ENCODE measurements around the gene TEAD1. TPM values are rescaled to one million over a fixed set of nuclear protein-coding genes. Genes with fewer than 3 reads are reported as not detected.

TEAD1 gene
- total RNA-seq, 1 experiment from 2014 or later, result 102 TPM

- ChIA-PET POLR2A (interaction anchor here (0.5 kb wide), 1 partner anchor 204 kb away, joined by 5 read pairs; no protein-coding TSS in a partner anchor), CTCF (no interaction called here)
- Histone ChIP-seq H3K4me1 (ENCODE audit: control insufficient read depth, insufficient read depth, low read length) (no peaks in the 10 kb centered on the region), H3K4me3 (ENCODE audit: low read depth in 2 of 2, low read length in 2 of 2) (no peak overlapping the region), H3K9me3 (ENCODE audit: control insufficient read depth, insufficient read depth, low read depth, low read length) (no peaks in the 10 kb centered on the region), H3K36me3 (ENCODE audit: control insufficient read depth, insufficient read depth, low read length) (no peaks in the 10 kb centered on the region), H3K27me3 (ENCODE audit: control insufficient read depth, insufficient read depth, low read length) (no peaks in the 10 kb centered on the region), H3K27ac (ENCODE audit: low read length) (no peak overlapping the region)
- intact Hi-C loops (cut with micrococcal nuclease; ENCODE audit: unreplicated experiment), result no loop called here
- ATAC-seq (no peak), DNase-seq (ENCODE audit: low read depth, low spot score) (no peak)
- no TSS peak for BruUV-seq (replicated peaks)
- TF ChIP-seq, protein P1, sequence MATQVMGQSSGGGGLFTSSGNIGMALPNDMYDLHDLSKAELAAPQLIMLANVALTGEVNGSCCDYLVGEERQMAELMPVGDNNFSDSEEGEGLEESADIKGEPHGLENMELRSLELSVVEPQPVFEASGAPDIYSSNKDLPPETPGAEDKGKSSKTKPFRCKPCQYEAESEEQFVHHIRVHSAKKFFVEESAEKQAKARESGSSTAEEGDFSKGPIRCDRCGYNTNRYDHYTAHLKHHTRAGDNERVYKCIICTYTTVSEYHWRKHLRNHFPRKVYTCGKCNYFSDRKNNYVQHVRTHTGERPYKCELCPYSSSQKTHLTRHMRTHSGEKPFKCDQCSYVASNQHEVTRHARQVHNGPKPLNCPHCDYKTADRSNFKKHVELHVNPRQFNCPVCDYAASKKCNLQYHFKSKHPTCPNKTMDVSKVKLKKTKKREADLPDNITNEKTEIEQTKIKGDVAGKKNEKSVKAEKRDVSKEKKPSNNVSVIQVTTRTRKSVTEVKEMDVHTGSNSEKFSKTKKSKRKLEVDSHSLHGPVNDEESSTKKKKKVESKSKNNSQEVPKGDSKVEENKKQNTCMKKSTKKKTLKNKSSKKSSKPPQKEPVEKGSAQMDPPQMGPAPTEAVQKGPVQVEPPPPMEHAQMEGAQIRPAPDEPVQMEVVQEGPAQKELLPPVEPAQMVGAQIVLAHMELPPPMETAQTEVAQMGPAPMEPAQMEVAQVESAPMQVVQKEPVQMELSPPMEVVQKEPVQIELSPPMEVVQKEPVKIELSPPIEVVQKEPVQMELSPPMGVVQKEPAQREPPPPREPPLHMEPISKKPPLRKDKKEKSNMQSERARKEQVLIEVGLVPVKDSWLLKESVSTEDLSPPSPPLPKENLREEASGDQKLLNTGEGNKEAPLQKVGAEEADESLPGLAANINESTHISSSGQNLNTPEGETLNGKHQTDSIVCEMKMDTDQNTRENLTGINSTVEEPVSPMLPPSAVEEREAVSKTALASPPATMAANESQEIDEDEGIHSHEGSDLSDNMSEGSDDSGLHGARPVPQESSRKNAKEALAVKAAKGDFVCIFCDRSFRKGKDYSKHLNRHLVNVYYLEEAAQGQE (IDR thresholded peaks at IDR 0.05; ENCODE audit: insufficient read depth in 1 of 2, low read depth in 2 of 2, low read length in 1 of 2), result no peak
- TF ChIP-seq CTCF (IDR thresholded peaks at IDR 0.05) (no peak), POLR2AphosphoS5 (IDR thresholded peaks at IDR 0.05; ENCODE audit: low read depth, low read length) (no peak), TCF7L2 (IDR thresholded peaks at IDR 0.05; ENCODE audit: low read depth, low read length) (no peak), SIN3A (IDR thresholded peaks at IDR 0.05; ENCODE audit: borderline replicate concordance, insufficient read depth, low read depth, low read length) (no peak)
- in situ Hi-C loops (cut with HindIII; ENCODE audit: low pct_unique_long_range_greater_than_20kb, low sequenced_read_pairs), result no loop called here
These were observed 248.2 kb downstream of the TEAD1 start for GRCh38 chr11:12922418-12922817.

GRCh38 chr11:12922980-12923507 lies 248.8 kb downstream of the TEAD1 start:
- in situ Hi-C loops (cut with HindIII; ENCODE audit: low pct_unique_long_range_greater_than_20kb, low sequenced_read_pairs) (no loop called here), intact Hi-C loops (cut with micrococcal nuclease; ENCODE audit: unreplicated experiment) (no loop called here)
- CTCF ChIA-PET, result no interaction called here
- DNase-seq (ENCODE audit: low read depth, low spot score) (no peak), ATAC-seq (no peak)
- no TSS peak for BruUV-seq (replicated peaks)
- H3K9me3 ChIP-seq (ENCODE audit: control insufficient read depth, insufficient read depth, low read depth, low read length), result no peaks in the 10 kb centered on the region
- no peak overlapping the region for H3K27ac ChIP-seq (ENCODE audit: low read length)
- POLR2A ChIA-PET, result no interaction called here
- no peaks in the 10 kb centered on the region for H3K36me3 ChIP-seq (ENCODE audit: control insufficient read depth, insufficient read depth, low read length)
- TF ChIP-seq POLR2AphosphoS5 (IDR thresholded peaks at IDR 0.05; ENCODE audit: low read depth, low read length) (no peak), CTCF (IDR thresholded peaks at IDR 0.05) (no peak), SIN3A (IDR thresholded peaks at IDR 0.05; ENCODE audit: borderline replicate concordance, insufficient read depth, low read depth, low read length) (no peak), TCF7L2 (IDR thresholded peaks at IDR 0.05; ENCODE audit: low read depth, low read length) (no peak)
- TF ChIP-seq, protein P1 (IDR thresholded peaks at IDR 0.05; ENCODE audit: insufficient read depth in 1 of 2, low read depth in 2 of 2, low read length in 1 of 2), result no peak
- no peak overlapping the region for H3K4me3 ChIP-seq (ENCODE audit: low read depth in 2 of 2, low read length in 2 of 2)
- no peaks in the 10 kb centered on the region for H3K27me3 ChIP-seq (ENCODE audit: control insufficient read depth, insufficient read depth, low read length)
- H3K4me1 ChIP-seq (ENCODE audit: control insufficient read depth, insufficient read depth, low read length), result no peaks in the 10 kb centered on the region
